Measurements from ENCODE around the gene CGB3. TPM values are rescaled to one million over a fixed set of nuclear protein-coding genes. Genes with fewer than 3 reads are reported as not detected.

CGB3 gene
- polyA plus RNA-seq, 3 donors, result not detected

DNA sequence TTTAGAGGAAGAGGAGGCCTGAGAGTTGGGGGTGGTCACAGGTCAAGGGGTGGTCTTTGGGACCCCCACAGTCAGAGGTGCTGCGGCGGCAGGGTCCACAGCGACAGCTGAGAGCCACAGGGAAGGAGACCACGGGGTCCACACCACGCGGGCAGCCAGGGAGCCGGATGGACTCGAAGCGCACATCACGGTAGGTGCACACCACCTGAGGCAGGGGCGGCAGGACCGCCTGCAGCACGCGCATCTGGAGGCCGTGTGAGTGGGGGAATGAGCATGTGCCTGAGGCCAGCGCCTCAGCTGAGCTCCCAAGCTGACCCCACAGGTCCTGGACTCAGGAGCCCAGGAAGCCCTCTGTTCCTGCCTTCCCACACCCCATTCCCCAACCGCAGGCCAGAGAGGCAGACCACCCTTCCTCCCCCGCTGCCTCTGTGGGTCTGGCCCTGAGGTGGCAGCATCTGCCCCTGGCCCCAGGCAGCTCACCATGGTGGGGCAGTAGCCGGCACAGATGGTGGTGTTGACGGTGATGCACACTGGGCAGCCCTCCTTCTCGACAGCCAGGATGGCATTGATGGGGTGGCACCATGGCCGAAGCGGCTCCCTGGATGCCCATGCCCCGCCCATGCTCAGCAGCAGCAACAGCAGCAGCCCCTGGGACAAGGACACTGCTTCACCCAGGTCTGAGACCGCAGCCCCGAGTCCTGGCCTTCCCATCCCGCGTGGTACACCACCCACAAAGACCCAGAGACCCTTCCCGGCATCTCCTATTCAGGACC lies 7.9 kb downstream of the CGB3 start:
- Histone ChIP-seq H3K4me3 (replicated peaks in 1 of 3; ENCODE audit: low read depth in 2 of 3, low read length in 3 of 3) (no peak overlapping the region), H2AFZ (ENCODE audit: insufficient read depth, low read depth, low read length, poor library complexity, severe bottlenecking) (no peak overlapping the region), H3K9ac (ENCODE audit: insufficient read depth, low read length, poor library complexity, severe bottlenecking) (no peak overlapping the region), H3K27ac (ENCODE audit: low read depth in 1 of 2, low read length in 2 of 2) (no peak overlapping the region), H3K4me1 (ENCODE audit: control insufficient read depth in 1 of 2, insufficient read depth in 2 of 2, low read length in 2 of 2) (peaks cover 24 to 29% of the 10 kb centered on the region in 2 donors), H3K27me3 (ENCODE audit: control insufficient read depth in 2 of 2, insufficient read depth in 2 of 2, low read length in 2 of 2) (peaks cover 14 to 43% of the 10 kb centered on the region in 2 donors), H3K36me3 (replicated peaks in 1 of 2; ENCODE audit: control insufficient read depth in 1 of 2, insufficient read depth in 2 of 2, low read length in 2 of 2) (peaks cover 36 to 40% of the 10 kb centered on the region in 2 donors), H4K20me1 (ENCODE audit: insufficient read depth, low read length) (no peaks in the 10 kb centered on the region), H3K4me2 (replicated peaks; ENCODE audit: extremely low read depth, low read length, poor library complexity, severe bottlenecking) (no peak overlapping the region), H3K9me3 (replicated peaks in 1 of 2; ENCODE audit: control insufficient read depth in 1 of 2, insufficient read depth in 1 of 2, low read length in 2 of 2) (no peaks in the 10 kb centered on the region), H3K79me2 (ENCODE audit: insufficient read depth, low read length) (no peaks in the 10 kb centered on the region)
- peaks cover 43 to 58% of the 10 kb centered on the region in 2 donors for H3K36me3 Mint-ChIP-seq
- TF ChIP-seq CTCF (IDR thresholded peaks at IDR 0.05), result no peak
- H3K4me3 Mint-ChIP-seq, result no peak overlapping the region
- peaks cover 26% of the 10 kb centered on the region for H3K4me1 Mint-ChIP-seq
- 98% methylated on average over 14 of the region's 29 CpGs for WGBS (ENCODE audit: insufficient coverage)
- H3K9me3 Mint-ChIP-seq, result peaks cover 0 to 10% (median 5%) of the 10 kb centered on the region in 7 donors
- H3K27me3 Mint-ChIP-seq (ENCODE audit: low read depth in 3 of 3), result peaks cover 28 to 43% (median 42%) of the 10 kb centered on the region in 3 donors
- intact Hi-C loops (cut with micrococcal nuclease), result no loop called here
- DNase-seq, result no peak
- no peak overlapping the region for H3K27ac Mint-ChIP-seq

DNA sequence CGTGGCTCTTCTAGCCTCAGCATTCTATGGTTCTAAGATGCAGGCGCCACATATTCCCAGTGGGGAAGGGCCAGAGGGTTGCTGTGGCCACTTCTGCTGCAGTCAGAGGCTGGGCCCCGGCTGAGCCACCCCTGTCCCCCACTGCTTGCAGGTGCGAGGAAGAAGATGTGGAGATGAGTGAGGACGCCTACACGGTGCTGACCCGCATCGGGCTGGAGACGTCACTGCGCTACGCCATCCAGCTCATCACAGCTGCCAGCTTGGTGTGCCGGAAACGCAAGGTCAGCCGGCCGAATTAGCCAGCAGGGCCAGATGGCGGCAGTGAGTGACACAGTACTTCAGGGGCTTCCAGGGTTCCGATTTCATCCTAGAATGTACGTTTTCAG lies 9.3 kb downstream of the CGB3 start:
- TF ChIP-seq CTCF (IDR thresholded peaks at IDR 0.05), result no peak
- Mint-ChIP-seq H3K9me3 (peaks cover 0 to 8% (median 5%) of the 10 kb centered on the region in 7 donors), H3K27me3 (ENCODE audit: low read depth in 3 of 3) (peaks cover 16 to 29% (median 28%) of the 10 kb centered on the region in 3 donors), H3K36me3 (peaks cover 53 to 72% of the 10 kb centered on the region in 2 donors), H3K27ac (no peak overlapping the region), H3K4me3 (no peak overlapping the region), H3K4me1 (peaks cover 22% of the 10 kb centered on the region)
- Histone ChIP-seq H3K9me3 (replicated peaks in 1 of 2; ENCODE audit: control insufficient read depth in 1 of 2, insufficient read depth in 1 of 2, low read length in 2 of 2) (no peaks in the 10 kb centered on the region), H3K27ac (ENCODE audit: low read depth in 1 of 2, low read length in 2 of 2) (no peak overlapping the region), H3K9ac (ENCODE audit: insufficient read depth, low read length, poor library complexity, severe bottlenecking) (no peak overlapping the region), H3K79me2 (ENCODE audit: insufficient read depth, low read length) (no peaks in the 10 kb centered on the region), H3K4me3 (replicated peaks in 1 of 3; ENCODE audit: low read depth in 2 of 3, low read length in 3 of 3) (no peak overlapping the region), H3K36me3 (replicated peaks in 1 of 2; ENCODE audit: control insufficient read depth in 1 of 2, insufficient read depth in 2 of 2, low read length in 2 of 2) (peaks cover 48 to 54% of the 10 kb centered on the region in 2 donors), H3K4me1 (ENCODE audit: control insufficient read depth in 1 of 2, insufficient read depth in 2 of 2, low read length in 2 of 2) (peaks cover 24 to 28% of the 10 kb centered on the region in 2 donors), H2AFZ (ENCODE audit: insufficient read depth, low read depth, low read length, poor library complexity, severe bottlenecking) (no peak overlapping the region), H3K4me2 (replicated peaks; ENCODE audit: extremely low read depth, low read length, poor library complexity, severe bottlenecking) (no peak overlapping the region), H3K27me3 (ENCODE audit: control insufficient read depth in 2 of 2, insufficient read depth in 2 of 2, low read length in 2 of 2) (peaks cover 9 to 29% of the 10 kb centered on the region in 2 donors), H4K20me1 (ENCODE audit: insufficient read depth, low read length) (no peaks in the 10 kb centered on the region)
- no peak for DNase-seq
- 89% methylated on average over 18 of the region's 18 CpGs for WGBS (ENCODE audit: insufficient coverage)
- intact Hi-C loops (cut with micrococcal nuclease), result no loop called here
